ENCODE data around the gene RELA.

RELA gene

GRCh38 chr11:65629579-65629978 is 33.1 kb downstream of the RELA start:
- DNase-seq: no peak

- no peak for DNase-seq
These were observed 35.5 kb downstream of the RELA start for GRCh38 chr11:65627202-65627601.

- no peak for DNase-seq
These were observed 36.9 kb downstream of the RELA start for GRCh38 chr11:65625628-65626342.

DNA sequence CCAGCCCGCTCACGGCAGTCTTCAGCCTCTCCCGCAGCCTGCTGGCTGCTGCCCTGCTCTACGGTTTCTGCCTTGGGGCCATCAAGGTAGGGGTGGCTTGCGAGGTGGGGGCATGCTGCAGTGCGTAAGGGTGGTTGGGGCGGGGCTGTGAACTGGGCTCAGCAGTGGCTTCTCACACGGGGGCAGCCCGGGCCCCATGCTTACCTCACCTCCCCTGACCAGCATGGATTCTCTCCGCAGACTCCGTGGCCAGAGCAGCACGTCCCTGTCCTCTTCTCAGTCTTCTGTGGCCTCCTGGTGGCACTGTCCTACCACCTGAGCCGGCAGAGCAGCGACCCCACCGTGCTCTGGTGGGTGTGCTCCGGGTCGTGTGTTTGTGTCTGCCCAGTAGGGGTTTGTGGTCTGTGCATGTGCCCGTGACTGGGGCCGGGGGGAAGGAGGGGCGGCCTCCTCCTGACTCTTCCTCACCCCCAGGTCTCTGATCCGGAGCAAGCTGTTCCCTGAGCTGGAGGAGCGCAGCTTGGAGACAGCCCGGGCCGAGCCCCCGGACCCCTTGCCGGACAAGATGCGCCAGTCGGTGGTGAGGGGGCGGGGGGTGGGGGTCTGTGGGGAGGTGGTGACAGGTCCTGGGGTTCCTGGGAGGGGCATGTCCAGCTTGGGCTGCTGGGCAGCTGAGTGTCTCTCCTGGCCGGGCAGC is 37.6 kb downstream of the RELA start:
- DNase-seq: no peak

DNA sequence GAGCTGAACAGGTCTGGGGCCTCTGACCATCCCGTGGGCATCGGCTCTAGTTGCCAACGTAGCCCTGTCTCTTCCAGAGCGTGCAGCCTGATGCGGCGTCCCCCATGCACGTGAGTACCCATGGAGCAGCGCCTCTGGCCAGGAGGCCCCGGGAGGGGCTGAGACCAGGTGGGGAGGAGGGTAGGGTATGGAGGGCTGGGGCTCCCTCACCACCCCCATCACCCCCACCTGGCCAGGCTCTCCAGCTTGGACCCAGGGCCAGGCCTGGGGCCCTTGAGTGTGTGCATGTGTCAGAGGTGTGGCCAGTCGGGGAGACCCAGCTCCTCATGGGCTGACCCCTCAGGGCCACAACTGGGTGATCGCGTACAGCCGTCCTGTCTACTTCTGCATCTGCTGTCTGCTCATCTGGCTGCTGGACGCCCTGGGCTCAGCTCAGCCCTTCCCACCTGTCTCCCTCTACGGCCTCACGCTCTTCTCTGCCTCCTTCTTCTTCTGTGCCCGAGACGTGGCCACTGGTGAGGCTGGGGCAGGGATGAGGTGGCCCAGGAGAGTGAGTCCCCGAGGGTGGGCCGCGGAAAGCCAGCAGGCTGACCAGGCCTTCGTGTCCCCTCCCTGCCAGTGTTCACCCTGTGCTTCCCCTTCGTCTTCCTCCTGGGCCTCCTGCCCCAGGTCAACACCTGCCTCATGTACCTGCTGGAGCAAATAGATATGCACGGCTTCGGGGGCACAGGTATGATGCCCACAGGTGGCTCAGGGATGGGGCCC is 38.7 kb downstream of the RELA start:
- DNase-seq: no peak

DNA sequence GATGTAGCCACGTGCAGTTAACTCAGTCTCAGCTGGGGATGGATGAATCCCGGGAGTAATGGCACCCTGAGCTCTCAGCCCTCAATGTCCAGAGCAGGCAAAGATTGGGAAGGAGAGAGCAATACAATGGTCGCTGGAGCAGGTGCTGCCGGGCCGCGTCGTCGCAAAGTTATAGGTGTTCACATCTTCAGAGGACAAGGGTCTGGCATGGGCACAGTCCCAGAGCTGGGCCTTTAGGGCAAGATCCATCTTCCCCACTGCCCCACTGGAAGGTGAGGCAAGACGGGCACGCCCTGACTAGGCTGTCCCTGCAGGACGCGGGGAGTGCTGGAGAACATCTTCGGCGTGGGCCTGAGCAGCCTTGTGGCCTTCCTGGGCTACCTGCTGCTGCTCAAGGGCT is 39.5 kb downstream of the RELA start:
- DNase-seq: no peak

DNA sequence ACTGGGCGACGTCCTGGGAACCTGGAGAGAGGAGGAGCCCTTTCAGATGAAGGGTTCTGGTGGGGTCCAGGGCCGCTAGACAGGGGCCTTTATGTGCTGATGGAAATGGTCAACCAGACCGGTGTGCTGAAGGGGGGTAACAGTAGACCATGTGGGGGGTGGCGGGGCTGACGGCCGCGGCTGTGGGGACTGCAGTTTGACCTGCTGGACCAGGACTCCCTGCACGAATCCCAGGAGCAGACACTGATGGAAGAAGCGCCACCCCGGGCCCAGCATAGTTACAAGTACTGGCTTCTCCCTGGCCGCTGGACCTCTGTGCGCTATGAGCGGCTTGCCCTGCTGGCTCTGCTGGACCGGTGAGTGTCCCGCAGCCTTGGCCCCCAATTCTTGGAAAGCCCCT is 40.7 kb downstream of the RELA start:
- no peak for DNase-seq

DNA sequence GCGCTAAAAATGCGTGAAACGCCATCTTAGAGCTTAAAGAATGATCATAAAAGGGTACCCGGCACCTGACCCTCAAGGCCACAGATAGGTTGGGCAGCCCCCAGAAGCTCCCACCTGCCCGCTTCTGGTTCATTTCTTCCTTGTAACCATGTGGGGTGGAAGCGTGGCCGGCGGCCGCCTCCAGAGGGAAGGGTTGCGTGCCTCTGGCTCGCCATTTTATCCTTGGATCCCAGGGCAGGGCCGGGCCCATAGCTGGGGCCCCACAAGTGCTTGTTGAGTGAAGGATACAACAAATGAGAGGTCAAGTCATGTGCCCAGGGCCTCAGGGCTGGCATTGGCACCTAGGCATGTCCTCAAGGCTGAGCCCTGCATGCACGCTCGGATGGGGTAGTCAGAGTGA is 41.3 kb downstream of the RELA start:
- DNase-seq: no peak

DNA sequence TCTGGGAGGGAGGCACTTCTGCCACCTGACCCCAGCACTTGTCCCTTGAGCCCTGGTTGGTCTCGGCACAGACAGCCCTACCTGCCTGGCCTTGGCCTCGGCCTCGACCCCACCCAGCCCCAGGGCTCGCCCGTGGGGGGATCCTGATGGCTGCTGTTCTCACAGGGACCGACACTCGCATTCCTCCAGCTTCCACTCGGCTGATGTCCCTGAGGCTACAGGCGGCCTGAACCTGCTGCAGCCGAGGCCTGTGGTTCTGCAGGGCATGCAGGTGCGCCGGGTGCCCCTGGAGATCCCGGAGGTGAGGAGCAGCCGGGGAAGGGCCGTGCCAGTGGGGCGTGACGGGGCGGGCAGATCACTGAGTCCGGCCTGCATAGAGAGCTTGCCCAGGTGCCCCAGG is 42.0 kb downstream of the RELA start:
- no peak for DNase-seq

DNA sequence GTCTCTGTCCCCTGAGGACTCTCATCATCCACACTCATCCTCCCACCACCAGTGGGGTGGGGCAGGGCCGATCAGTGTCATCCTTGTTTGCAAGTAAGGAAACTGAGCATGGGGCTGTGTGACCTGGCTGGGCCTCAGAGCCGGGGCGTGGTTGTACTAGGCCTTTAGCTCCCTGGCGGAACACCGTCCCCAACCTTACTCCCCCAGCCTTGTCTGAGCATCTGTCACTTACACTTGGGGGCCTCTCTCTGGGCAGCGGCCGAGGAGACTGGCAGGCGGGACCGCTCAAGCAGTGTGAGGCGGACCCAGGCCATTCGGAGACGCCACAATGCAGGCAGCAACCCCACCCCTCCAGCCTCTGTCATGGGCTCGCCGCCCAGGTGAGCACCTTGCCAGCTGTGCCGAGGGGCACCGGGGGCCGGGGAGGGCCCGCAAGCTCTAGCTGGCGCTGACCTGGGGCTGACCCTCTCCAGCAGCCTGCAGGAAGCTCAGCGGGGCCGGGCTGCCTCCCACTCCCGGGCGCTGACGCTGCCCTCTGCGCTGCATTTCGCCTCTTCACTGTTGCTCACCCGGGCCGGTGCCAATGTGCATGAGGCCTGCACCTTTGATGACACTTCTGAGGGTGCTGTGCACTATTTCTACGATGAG is 43.3 kb downstream of the RELA start:
- DNase-seq: no peak

- no peak for DNase-seq
These were observed 44.0 kb downstream of the RELA start for GRCh38 chr11:65618763-65619162.

GRCh38 chr11:65617990-65618751 is 44.5 kb downstream of the RELA start:
- DNase-seq: no peak

DNA sequence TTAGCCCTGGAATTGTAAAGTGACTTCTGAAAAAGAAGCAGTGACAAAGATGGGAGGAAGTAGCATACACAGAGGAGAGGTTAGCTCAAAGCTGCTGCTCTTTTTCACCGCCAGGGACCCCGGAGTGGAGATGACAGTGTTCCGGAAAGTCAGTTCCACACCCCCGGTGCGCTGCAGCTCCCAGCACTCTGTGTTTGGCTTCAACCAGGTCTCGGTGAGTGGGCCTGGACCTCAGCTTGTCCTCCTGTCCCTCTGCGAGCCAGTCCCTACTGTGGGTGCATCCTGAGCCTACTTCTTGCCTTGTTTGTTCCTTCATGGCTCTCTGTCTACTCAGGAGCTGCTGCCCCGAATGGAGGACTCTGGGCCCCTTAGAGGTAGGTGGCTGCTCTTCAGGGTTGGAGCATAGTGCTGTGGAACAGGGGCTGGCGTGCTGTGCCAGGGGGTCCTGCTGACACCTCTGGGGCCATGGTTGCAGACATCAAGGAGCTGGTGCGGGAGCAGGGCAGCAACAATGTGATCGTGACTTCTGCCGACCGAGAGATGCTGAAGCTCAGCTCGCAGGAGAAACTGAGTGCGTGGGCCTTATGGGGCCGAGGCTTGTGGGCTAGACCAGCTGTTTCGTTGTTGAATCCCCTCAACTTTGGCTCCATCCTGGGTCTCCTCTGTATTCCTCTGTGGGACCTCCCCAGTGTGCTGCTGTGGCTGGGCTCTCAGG is 45.4 kb downstream of the RELA start:
- DNase-seq: no peak

DNA sequence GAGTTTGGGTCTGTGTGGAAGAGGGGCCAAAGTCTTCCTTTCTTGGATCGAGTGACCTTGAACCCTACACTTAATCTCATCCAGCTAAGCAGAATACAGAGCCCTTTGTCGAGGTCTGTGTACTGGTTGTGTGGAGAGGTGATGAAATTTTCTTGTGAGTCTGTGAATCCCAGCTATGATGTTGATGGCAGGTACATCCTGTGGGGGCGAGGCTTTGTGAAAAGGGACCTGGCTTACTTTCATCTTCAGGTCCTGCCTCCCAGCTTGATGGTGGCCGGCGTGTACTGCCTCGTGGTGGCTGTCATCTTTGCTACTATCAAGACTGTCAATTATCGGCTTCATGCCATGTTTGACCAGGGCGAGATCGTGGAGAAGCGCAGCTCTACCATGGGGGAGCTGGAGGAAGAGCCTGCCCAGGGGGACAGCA is 46.1 kb downstream of the RELA start:
- no peak for DNase-seq

GRCh38 chr11:65615950-65616574 is 46.7 kb downstream of the RELA start:
- no peak for DNase-seq

DNA sequence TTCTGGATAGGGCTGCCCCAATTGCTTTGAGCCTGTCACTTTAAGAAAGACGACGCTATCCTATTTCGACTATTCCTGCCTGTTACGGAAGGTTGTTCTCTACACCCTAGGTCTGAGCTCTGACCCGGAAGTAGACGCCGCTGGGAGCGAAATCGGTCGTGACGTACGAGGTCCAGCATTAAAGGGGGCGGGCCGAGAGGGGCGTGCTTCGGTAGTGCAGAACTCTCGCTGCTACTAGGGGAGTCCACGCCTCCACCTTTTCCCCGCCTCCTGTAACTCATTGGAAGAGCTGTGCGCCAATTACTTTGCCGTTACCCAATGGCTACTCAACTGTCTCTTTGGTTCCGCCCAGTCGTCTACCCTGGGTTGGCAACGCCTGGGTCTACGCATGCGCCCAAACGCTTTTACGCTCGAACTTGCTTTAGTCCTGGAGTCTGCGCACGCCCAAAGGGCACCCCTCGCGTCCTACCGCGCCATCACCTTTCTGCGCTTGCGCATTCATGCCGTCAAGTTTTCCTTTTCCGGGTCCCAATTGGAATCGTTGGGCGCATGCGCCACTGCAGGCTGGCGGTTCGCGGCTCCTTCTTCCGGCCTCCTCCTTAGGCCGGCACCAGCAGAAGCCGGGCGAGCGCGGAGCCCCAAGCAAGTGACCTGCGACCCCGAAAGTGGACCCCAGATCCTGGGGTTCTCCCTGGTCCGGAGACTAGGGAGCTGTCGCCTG is 47.3 kb downstream of the RELA start, which contains the start of gene PCNX3:
Gene PCNX3 (plus strand): TSS at position 548 of the 721 bp plus-strand sequence. CDS start 536 bp downstream, outside the sequence.
- peak; percentile 100 for DNase-seq

DNA sequence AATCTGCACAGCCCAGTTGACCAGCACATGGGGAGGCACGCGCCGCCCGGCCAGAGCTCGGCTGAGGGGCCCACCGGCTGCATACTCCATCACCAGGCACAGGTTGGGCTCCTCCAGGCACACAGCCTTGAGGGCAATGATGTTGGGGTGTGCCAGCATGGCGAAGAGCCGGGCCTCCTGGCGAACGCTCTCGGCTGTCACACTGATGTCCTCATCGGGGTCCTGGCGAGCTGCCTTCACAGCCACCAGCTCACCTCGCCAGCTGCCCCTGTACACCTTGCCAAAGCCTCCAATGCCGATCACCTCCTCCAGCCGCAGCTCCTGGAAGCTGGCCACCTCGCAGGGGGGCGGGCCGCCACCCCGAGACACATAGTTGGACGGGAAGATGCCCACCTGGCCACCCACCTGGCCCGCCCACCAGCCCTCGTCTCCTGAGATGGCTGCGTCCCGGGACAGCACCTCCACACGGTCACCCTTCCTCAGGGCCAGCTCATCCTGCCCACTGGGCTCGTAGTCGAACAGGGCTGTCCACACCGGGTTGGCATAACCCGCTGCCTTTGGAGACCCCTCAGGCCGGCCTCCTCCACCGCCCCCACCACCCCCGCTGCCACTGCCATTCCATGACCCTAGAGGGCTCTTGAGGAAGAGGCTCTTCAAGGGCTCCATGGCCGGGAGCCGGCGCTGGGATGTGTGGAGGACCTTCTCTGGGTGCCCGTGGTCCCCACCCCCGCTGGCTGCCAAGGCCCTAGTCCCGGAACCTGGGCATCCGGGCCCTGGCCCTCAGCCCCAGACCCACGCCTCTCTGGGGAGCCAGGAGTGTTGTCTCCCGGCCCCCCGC is 49.4 kb downstream of the RELA start:
- no peak for DNase-seq

DNA sequence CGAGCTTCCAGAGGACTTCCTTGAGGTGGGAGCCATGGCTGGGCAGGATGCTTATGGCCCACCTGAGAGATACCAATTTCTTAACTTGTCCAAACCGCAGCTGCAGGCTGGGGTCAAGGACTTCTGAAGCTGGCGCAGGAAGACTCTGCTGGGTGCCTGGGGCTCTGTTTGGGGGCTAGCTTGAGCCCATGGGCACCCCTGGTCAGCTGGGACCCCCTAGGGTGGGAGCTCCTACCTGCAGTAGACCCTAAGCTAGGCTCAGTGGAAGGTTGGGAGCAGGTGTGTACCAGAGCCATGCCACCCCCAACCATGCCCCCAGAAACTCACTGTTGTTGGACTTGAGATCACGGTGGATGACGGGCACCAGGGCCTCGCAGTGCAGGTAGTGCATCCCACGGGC is 50.0 kb downstream of the RELA start:
- DNase-seq: no peak

GRCh38 chr11:65611758-65612603 is 50.7 kb downstream of the RELA start:
- DNase-seq: no peak

Measured in NCI-H2029 (cell line).